GM12878 (cell line): ENCODE results near the gene FGGY. TPM values are rescaled to one million over a fixed set of nuclear protein-coding genes. Genes with fewer than 3 reads are reported as not detected.

Experiments used
- ATAC-seq: fragments of 200-7000 bp; cut with Tn5 transposase; 3 replicates; pipeline ENCODE4 v1.9.1; 2020; ENCODE audit warnings: mild to moderate bottlenecking, moderate library complexity
- BruUV-seq: library from RNA; stranded (reverse); fragments of 400-500 nt; replicated peaks from 2 replicates; lab custom pipeline; 2021; lab: Mats Ljungman, UMichigan
- CTCF ChIA-PET: fragments of 300-600 bp; sonication (Branson Sonifier 250); formaldehyde crosslinking; extraction: SDS; loops from one replicate; lab custom pipeline; 2021; ENCODE audit warnings: inconsistent platforms; lab: Yijun Ruan, JAX
- POLR2A ChIA-PET: fragments of 350-600 bp; formaldehyde crosslinking; extraction: SDS; loops from one replicate; lab custom pipeline; 2021; ENCODE audit warnings: inconsistent platforms; lab: Charles Lee
- RAD21 ChIA-PET: fragments of 300-600 bp; sonication (Branson Sonifier 250); formaldehyde crosslinking; loops from one replicate; lab custom pipeline; 2023; ENCODE audit warnings: antibody characterized with exemption; ENCODE audit not compliant: unreplicated experiment; lab: Charles Lee
- SMC1A ChIA-PET: fragments of 300-600 bp; sonication (Branson Sonifier 250); formaldehyde crosslinking; loops from one replicate; lab custom pipeline; 2023; ENCODE audit not compliant: unreplicated experiment, uncharacterized antibody; lab: Charles Lee
- DNase-seq: peaks from one replicate; pipeline ENCODE4 v3.0.0-alpha.2; 2011; ENCODE audit warnings: low read depth, low spot score
- FAIRE-seq: peaks from 3 replicates; lab custom pipeline; 2011; peaks lifted over from hg19 to GRCh38; lab: Jason Lieb, UNC
- H2AFZ ChIP-seq: 2 replicates; pipeline ENCODE4 v1.6.0; 2011; ENCODE audit warnings: low read depth, low read length, control low read depth; ENCODE audit not compliant: control insufficient read depth
- H3K27ac ChIP-seq: 2 replicates; pipeline ENCODE4 v1.5.1; 2011; ENCODE audit warnings: control low read depth; ENCODE audit not compliant: control insufficient read depth, insufficient read depth
- H3K27me3 ChIP-seq, 2 experiments: replicated peaks in 1 of 2; 2 replicates each; pipeline versions ENCODE4 v1.6.0 to v1.6.1; 2011; ENCODE audit warnings: low read length in 1 of 2; ENCODE audit not compliant: control insufficient read depth in 2 of 2, insufficient read depth in 2 of 2
- H3K36me3 ChIP-seq, 2 experiments: 2 replicates each; pipeline ENCODE4 v1.5.1; 2011; ENCODE audit warnings: low read length in 1 of 2; ENCODE audit not compliant: control insufficient read depth in 2 of 2, insufficient read depth in 2 of 2
- H3K4me1 ChIP-seq: 2 replicates; pipeline ENCODE4 v1.6.1; 2011; ENCODE audit warnings: mild to moderate bottlenecking, low read length, moderate library complexity, mixed read lengths; ENCODE audit not compliant: control insufficient read depth, insufficient read depth
- H3K4me2 ChIP-seq: 2 replicates; pipeline ENCODE4 v1.6.0; 2011; ENCODE audit warnings: control low read depth; ENCODE audit not compliant: control insufficient read depth, insufficient read depth
- H3K4me3 ChIP-seq: fragments of 200-600 bp; sonication (generic); 2 replicates; pipeline ENCODE4 v1.5.1; 2016
- H3K79me2 ChIP-seq: 2 replicates; pipeline ENCODE4 v1.6.0; 2011; ENCODE audit warnings: low read length; ENCODE audit not compliant: control insufficient read depth, insufficient read depth
- H3K9ac ChIP-seq: 2 replicates; pipeline ENCODE4 v1.8.0; 2011; ENCODE audit warnings: low read length, control low read depth, mixed read lengths; ENCODE audit not compliant: control insufficient read depth, insufficient read depth
- H3K9me3 ChIP-seq: replicated peaks from 3 replicates; pipeline ENCODE4 v1.5.1; 2011; ENCODE audit warnings: mild to moderate bottlenecking, low read length; ENCODE audit not compliant: control insufficient read depth, insufficient read depth
- H4K20me1 ChIP-seq: 2 replicates; pipeline ENCODE4 v1.6.0; 2011; ENCODE audit not compliant: control insufficient read depth, insufficient read depth
- CEBPB ChIP-seq, 2 experiments: fragments of 150-350 bp in 1 of 2; IDR thresholded peaks; 2 replicates each; pipeline ENCODE4 v1.6.1; 2012 to 2014; ENCODE audit warnings: low read depth in 2 of 2, low read length in 2 of 2, borderline replicate concordance in 1 of 2, inconsistent platforms in 1 of 2
- HDGF ChIP-seq: fragments of 450-650 bp; IDR thresholded peaks from 2 replicates; pipeline ENCODE4 v1.6.1; 2016; ENCODE audit warnings: antibody characterized with exemption
- NFIC ChIP-seq: IDR thresholded peaks from 2 replicates; pipeline ENCODE4 v1.6.1; 2012; ENCODE audit warnings: low read depth, mild to moderate bottlenecking, inconsistent platforms, low read length, moderate library complexity
- PAX5 ChIP-seq: IDR thresholded peaks from 2 replicates; pipeline ENCODE4 v1.6.1; 2011; ENCODE audit warnings: low read depth, low read length, borderline replicate concordance
- TBL1XR1 ChIP-seq: IDR thresholded peaks from 2 replicates; pipeline ENCODE4 v1.6.1; 2012; ENCODE audit warnings: low read depth, low read length, improper control_type of control experiment
- WGBS: methylation state at CpG from one replicate; pipeline ENCODE4 v1.1.6; 2016; ENCODE audit warnings: low lambda C conversion rate; ENCODE audit not compliant: insufficient replicate concordance, insufficient coverage; ENCODE audit errors: missing lambda C conversion rate; 5-methylcytosine and 5-hydroxymethylcytosine counted together
- in situ Hi-C: fragments of 300-500 bp; cut with MboI; formaldehyde crosslinking; loops from 9 replicates; pipeline ENCODE4 v1.14.3; 2018; ENCODE audit warnings: mixed read lengths
- intact Hi-C: fragments of 100-400 bp; cut with micrococcal nuclease; formaldehyde crosslinking; loops from one replicate; pipeline ENCODE4 v1.14.2; 2022; ENCODE audit not compliant: unreplicated experiment
- polyA plus RNA-seq, 11 experiments: library from polyadenylated mRNA; depleted of rRNA in 4 of 11; unstranded in 6 of 11; stranded (reverse) in 5 of 11; fragments of >200 nt; fragmentation: Nextera tagmentation in 4 of 11; fragmentation: Illumina TruSeq in 1 of 11; extraction: Ambion mirVana in 4 of 11; extraction: Trizol in 1 of 11; gene quantifications; 1 replicate in 1 of 11; 2 replicates in 10 of 11; pipeline versions ENCODE4 v1.2.1 to v1.2.3, GENCODE V29; 2011 to 2016; ENCODE audit warnings: inconsistent platforms in 2 of 11, missing spikeins in 2 of 11, low read depth in 1 of 11
- total RNA-seq, 4 experiments: library from RNA; depleted of rRNA in 3 of 4; stranded (reverse); fragments of >200 nt in 3 of 4; fragmentation: Illumina TruSeq in 1 of 4; extraction: Trizol in 1 of 4; gene quantifications; 2 replicates each; pipeline versions ENCODE4 v1.2.1 to v1.2.3, GENCODE V29; 2013 to 2021
- TF ChIP-seq, protein P1 (sequence below): fragments of 450-650 bp; IDR thresholded peaks from 2 replicates; pipeline ENCODE4 v1.6.1; 2017; ENCODE audit warnings: borderline replicate concordance

The FGGY gene
- total and polyA plus RNA-seq, 10 of the 15 experiments (the other 5 are each of a cell fraction or from before 2014, with no cell fraction given) = 6.2 to 11.9 (median 7.5) TPM

GRCh38 chr1:59399642-59400041 lies 102.7 kb downstream of the FGGY start (continued):
- TF ChIP-seq CEBPB (IDR thresholded peaks at IDR 0.05; ENCODE audit: borderline replicate concordance in 1 of 2, low read depth in 2 of 2, low read length in 2 of 2) (no peak), TBL1XR1 (no peak)

- ATAC-seq = no peak
- BruUV-seq = no TSS peak
- no peak for FAIRE-seq
- Histone ChIP-seq H3K9me3 (no peaks in the 10 kb centered on the region), H3K4me1 (no peaks in the 10 kb centered on the region), H3K36me3 (no peaks in the 10 kb centered on the region), H2AFZ (no peak overlapping the region), H3K79me2 (no peaks in the 10 kb centered on the region), H4K20me1 (no peaks in the 10 kb centered on the region), H3K4me2 (no peak overlapping the region), H3K9ac (no peak overlapping the region), H3K4me3 (no peak overlapping the region), H3K27ac (no peak overlapping the region), H3K27me3 (no peaks in the 10 kb centered on the region)
- ChIA-PET POLR2A (no interaction called here), RAD21 (no interaction called here), SMC1A (no interaction called here), CTCF (interaction anchor here (1.4 kb wide), 1 partner anchor 297 kb away, joined by 4 read pairs; no protein-coding TSS in a partner anchor)
- WGBS = 69% methylated on average over 3 of the region's 3 CpGs
- in situ Hi-C loops (no loop called here), intact Hi-C loops (no loop called here)
- no peak for DNase-seq
- TF ChIP-seq HDGF (no peak), PAX5 (no peak), NFIC (no peak)
- TF ChIP-seq, protein P1, sequence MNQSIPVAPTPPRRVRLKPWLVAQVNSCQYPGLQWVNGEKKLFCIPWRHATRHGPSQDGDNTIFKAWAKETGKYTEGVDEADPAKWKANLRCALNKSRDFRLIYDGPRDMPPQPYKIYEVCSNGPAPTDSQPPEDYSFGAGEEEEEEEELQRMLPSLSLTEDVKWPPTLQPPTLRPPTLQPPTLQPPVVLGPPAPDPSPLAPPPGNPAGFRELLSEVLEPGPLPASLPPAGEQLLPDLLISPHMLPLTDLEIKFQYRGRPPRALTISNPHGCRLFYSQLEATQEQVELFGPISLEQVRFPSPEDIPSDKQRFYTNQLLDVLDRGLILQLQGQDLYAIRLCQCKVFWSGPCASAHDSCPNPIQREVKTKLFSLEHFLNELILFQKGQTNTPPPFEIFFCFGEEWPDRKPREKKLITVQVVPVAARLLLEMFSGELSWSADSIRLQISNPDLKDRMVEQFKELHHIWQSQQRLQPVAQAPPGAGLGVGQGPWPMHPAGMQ = no peak
Measured at GRCh38 chr1:59401581-59401980, 104.7 kb downstream of the FGGY start.
